ENCODE measurements around the gene MTAP.

The MTAP gene

DNA sequence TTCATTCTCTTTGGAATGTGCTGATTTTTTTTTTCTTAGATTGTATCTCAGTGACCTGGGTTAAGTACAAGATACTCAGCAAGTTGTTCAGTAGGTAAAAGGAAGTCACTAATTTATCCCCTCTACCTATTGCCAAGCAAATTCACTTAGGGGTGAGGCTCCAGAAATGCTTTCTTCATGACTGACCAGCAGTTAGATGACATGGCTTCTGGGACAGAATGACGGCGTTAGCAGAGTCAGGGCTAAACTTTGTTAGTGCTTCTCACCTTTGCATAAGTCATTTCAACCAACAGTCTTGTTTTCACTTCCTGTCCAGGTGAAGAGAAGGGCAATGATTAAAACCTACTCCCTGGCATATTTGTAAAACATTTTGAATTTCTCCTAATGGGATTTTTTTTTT lies 20.2 kb upstream of the MTAP start:
- peak; percentile 14 for DNase-seq (ENCODE audit: low read depth)
- TF ChIP-seq, protein P1, sequence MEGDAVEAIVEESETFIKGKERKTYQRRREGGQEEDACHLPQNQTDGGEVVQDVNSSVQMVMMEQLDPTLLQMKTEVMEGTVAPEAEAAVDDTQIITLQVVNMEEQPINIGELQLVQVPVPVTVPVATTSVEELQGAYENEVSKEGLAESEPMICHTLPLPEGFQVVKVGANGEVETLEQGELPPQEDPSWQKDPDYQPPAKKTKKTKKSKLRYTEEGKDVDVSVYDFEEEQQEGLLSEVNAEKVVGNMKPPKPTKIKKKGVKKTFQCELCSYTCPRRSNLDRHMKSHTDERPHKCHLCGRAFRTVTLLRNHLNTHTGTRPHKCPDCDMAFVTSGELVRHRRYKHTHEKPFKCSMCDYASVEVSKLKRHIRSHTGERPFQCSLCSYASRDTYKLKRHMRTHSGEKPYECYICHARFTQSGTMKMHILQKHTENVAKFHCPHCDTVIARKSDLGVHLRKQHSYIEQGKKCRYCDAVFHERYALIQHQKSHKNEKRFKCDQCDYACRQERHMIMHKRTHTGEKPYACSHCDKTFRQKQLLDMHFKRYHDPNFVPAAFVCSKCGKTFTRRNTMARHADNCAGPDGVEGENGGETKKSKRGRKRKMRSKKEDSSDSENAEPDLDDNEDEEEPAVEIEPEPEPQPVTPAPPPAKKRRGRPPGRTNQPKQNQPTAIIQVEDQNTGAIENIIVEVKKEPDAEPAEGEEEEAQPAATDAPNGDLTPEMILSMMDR (IDR thresholded peaks at IDR 0.05; ENCODE audit: insufficient read depth, low read depth, low read length, missing control alignments), result no peak
- H3K4me3 ChIP-seq (ENCODE audit: low read depth, low read length), result no peak overlapping the region

DNA sequence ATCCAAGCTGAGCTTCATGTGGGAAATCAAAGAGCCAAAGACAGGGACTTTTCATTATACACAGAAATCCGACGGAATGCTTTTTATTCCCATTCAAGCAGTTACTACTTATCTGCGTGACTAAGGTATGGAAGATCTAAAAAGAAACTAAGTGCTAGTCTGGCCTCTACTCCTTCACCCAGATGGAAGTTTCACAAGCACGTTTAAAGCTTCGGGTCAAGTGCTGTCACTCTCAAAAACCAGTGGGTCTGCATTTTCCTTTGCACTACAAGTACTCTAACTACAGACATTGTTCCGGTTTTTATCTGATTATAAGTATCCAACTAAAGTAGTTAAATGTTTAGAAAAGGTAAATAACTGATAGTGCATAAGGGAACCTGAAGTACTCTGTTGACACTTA lies 13.7 kb upstream of the MTAP start:
- DNase-seq (ENCODE audit: low read depth), result no peak
- H3K4me3 ChIP-seq (ENCODE audit: low read depth, low read length), result no peak overlapping the region
- TF ChIP-seq, protein P1 (IDR thresholded peaks at IDR 0.05; ENCODE audit: insufficient read depth, low read depth, low read length, missing control alignments), result no peak

DNA sequence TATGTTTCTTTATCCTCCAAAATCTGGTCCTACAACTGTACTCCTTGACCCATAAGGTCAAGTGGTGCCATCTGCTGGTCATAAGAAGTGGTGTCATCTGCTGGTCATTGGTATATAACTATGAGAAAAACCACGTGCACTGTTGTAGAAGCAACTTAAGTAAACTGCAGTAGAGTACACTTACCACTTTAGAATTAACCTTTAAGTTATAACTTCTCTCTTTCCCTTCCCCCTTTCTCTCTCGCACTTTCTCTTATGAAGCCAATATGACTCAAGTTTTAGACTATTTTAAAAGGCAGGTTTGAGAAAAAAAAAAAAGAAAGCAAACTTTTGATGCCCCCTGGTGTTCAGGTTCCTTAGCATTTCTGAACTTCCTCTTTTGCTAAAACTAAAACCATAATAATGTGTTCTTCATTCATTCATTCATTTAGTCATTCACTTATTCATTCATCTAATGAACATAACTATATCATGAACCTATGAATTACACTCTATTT lies 12.8 kb upstream of the MTAP start:
- TF ChIP-seq, protein P1 (IDR thresholded peaks at IDR 0.05; ENCODE audit: insufficient read depth, low read depth, low read length, missing control alignments), result peak; percentile 67
- peak; percentile 86 for DNase-seq (ENCODE audit: low read depth)
- peak overlapping the region; percentile 29; the same call in 1 of the 2 replicates for H3K4me3 ChIP-seq (ENCODE audit: low read depth, low read length)

DNA sequence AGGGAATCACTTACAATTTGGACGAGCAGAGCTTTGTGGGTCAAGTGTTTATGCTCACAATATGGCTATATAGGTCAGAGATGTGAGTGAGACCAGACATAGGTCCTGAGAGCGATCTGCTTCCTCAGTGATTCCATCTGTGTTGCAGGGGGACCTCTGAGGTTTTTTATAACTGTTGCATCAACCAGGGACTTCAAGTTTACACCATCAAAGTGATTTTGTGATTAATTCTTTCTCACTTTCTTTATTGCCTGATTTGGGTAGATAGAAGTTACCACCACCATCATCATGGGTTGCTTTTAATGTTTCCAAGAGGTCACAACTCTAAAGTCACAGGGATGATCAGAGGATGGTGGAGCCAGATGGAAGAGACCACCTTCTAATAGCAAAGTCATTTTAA lies 7.0 kb upstream of the MTAP start:
- TF ChIP-seq, protein P1 (IDR thresholded peaks at IDR 0.05; ENCODE audit: insufficient read depth, low read depth, low read length, missing control alignments), result no peak
- DNase-seq (ENCODE audit: low read depth), result no peak
- H3K4me3 ChIP-seq (ENCODE audit: low read depth, low read length), result no peak overlapping the region

DNA sequence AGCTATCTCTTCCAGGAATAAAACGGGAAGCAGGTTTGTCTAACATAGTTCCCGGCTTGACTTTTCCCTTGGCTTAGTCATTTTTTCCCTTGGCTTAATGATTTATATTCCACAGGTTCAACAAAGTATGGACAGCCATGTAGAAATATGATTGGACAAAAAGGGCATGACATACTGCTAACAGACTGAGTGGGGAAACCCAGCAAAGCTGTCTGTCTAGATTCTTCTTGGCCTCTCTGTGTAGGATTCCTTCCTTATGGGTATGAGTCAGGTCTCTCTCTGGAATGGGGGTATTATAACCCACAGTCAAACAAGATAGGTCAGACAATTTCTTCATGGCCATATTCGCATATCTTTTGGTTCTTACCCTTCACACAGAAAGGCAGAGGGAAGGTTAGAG lies 5.7 kb upstream of the MTAP start:
- DNase-seq (ENCODE audit: low read depth), result no peak
- TF ChIP-seq, protein P1 (IDR thresholded peaks at IDR 0.05; ENCODE audit: insufficient read depth, low read depth, low read length, missing control alignments), result no peak
- H3K4me3 ChIP-seq (ENCODE audit: low read depth, low read length), result no peak overlapping the region

DNA sequence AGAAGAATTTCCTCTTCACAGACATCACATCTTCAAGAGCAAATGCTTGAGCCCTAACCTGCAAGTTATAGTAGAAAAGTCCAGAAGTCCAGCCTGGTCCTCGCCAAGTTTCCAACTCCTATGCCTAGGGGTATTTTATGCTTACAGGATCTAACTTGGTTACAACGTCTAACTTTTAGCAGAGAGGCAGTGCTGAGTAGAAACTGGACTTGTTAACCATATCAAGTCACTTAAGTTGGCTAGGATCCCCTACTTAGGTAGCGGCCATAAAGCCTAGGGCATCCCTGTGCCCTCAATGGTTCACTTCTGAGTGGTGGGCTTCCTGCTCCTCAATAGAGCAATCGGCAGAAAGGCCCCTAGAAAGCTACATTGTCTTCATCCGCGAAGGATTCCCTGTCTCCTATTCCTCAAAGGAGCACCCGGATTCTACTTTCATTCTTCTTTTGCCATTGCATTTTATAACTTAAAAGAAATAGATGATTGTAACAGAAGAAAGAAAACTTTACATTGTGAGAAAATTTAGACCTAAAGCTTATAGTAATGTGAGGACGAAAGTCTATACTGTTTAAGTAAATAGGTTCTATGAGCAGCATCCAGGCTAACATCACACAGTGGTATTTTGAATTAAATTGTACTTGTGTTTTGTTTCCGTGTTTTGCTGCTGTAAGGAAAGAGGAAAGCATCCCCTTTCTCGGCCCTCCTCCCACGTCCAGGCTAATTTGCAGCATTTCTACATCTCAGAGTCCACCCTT lies 1.3 kb upstream of the MTAP start:
- no peak overlapping the region for H3K4me3 ChIP-seq (ENCODE audit: low read depth, low read length)
- TF ChIP-seq, protein P1 (IDR thresholded peaks at IDR 0.05; ENCODE audit: insufficient read depth, low read depth, low read length, missing control alignments), result no peak
- no peak for DNase-seq (ENCODE audit: low read depth)
